H1 (cell line): ENCODE data around the gene NBAS. TPM values are rescaled to one million over a fixed set of nuclear protein-coding genes. Genes with fewer than 3 reads are reported as not detected.

Experiments used
- CTCF ChIA-PET: fragments of 300-600 bp; sonication (Branson Sonifier 250); formaldehyde crosslinking; loops from one replicate; lab custom pipeline; 2021; ENCODE audit not compliant: partially characterized antibody; lab: Charles Lee
- POLR2A ChIA-PET: fragments of 300-600 bp; sonication (Branson Sonifier 250); formaldehyde crosslinking; loops from one replicate; lab custom pipeline; 2021; ENCODE audit warnings: inconsistent platforms; ENCODE audit not compliant: partially characterized antibody; lab: Charles Lee
- DNase-seq, 2 experiments: peaks; one replicate each; pipeline versions ENCODE4 v3.0.0 to v3.0.0-alpha.2; 2010 to 2022; ENCODE audit warnings: low spot score in 2 of 2, low read depth in 1 of 2, mixed read lengths in 1 of 2
- FAIRE-seq: peaks from 2 replicates; lab custom pipeline; 2011; peaks lifted over from hg19 to GRCh38; lab: Jason Lieb, UNC
- H2AFZ ChIP-seq: 2 replicates; pipeline ENCODE4 v1.8.1; 2012; ENCODE audit warnings: low read length, inconsistent platforms
- H2AK5ac ChIP-seq: 2 replicates; pipeline ENCODE4 v1.6.1; 2013; ENCODE audit warnings: low read depth, low read length
- H2BK120ac ChIP-seq: replicated peaks from 2 replicates; pipeline ENCODE3; 2013; ENCODE audit warnings: low read depth, low read length, inconsistent platforms
- H2BK12ac ChIP-seq: 2 replicates; pipeline ENCODE4 v1.6.1; 2013; ENCODE audit warnings: low read depth, low read length
- H2BK15ac ChIP-seq: 2 replicates; pipeline ENCODE4 v1.6.1; 2013; ENCODE audit warnings: low read length
- H2BK20ac ChIP-seq: 2 replicates; pipeline ENCODE4 v1.6.1; 2013; ENCODE audit warnings: low read length
- H2BK5ac ChIP-seq: 2 replicates; pipeline ENCODE4 v1.6.1; 2013; ENCODE audit warnings: low read depth, low read length
- H3K14ac ChIP-seq: 2 replicates; pipeline ENCODE4 v1.6.1; 2013; ENCODE audit warnings: inconsistent platforms; ENCODE audit not compliant: insufficient read length
- H3K18ac ChIP-seq: 2 replicates; pipeline ENCODE4 v1.6.1; 2013; ENCODE audit warnings: low read length; ENCODE audit errors: extremely low read depth
- H3K23ac ChIP-seq: 2 replicates; pipeline ENCODE4 v1.6.1; 2013; ENCODE audit warnings: inconsistent platforms; ENCODE audit not compliant: insufficient read length
- H3K23me2 ChIP-seq: 2 replicates; pipeline ENCODE4 v1.6.1; 2013; ENCODE audit warnings: low read depth, low read length
- H3K27ac ChIP-seq: 2 replicates; pipeline ENCODE4 v1.6.1; 2011; ENCODE audit warnings: low read depth, low read length, inconsistent platforms
- H3K27me3 ChIP-seq, 4 experiments: replicated peaks in 1 of 4; 1 replicate in 1 of 4; 2 replicates in 3 of 4; pipeline versions ENCODE4 v1.6.1 to v1.8.1; 2011 to 2013; ENCODE audit warnings: low read length in 3 of 4, mild to moderate bottlenecking in 3 of 4, inconsistent platforms in 2 of 4, mixed read lengths in 2 of 4, moderate library complexity in 1 of 4; ENCODE audit not compliant: control insufficient read depth in 3 of 4, insufficient read depth in 3 of 4; ENCODE audit errors: extremely low read depth in 1 of 4
- H3K36me3 ChIP-seq, 4 experiments: 2 replicates each; pipeline versions ENCODE4 v1.6.1 to v1.8.1; 2011 to 2013; ENCODE audit warnings: mild to moderate bottlenecking in 4 of 4, low read length in 3 of 4, moderate library complexity in 2 of 4, control low read depth in 1 of 4, inconsistent platforms in 1 of 4; ENCODE audit not compliant: insufficient read depth in 4 of 4, control insufficient read depth in 2 of 4
- H3K4ac ChIP-seq: replicated peaks from 2 replicates; pipeline ENCODE3; 2013; ENCODE audit warnings: low read length, low read depth, mixed read lengths, inconsistent platforms; ENCODE audit not compliant: insufficient read length
- H3K4me1 ChIP-seq, 4 experiments: replicated peaks in 1 of 4; 1 replicate in 1 of 4; 2 replicates in 3 of 4; pipeline versions ENCODE4 v1.6.1 to v1.8.1; 2011 to 2013; ENCODE audit warnings: low read length in 3 of 4, inconsistent platforms in 2 of 4, mixed read lengths in 1 of 4; ENCODE audit not compliant: insufficient read depth in 4 of 4, control insufficient read depth in 3 of 4
- H3K4me2 ChIP-seq, 2 experiments: 2 replicates each; pipeline versions ENCODE4 v1.6.1 to v1.8.1; 2011 to 2013; ENCODE audit warnings: low read depth in 2 of 2, low read length in 2 of 2, control low read depth in 1 of 2, inconsistent platforms in 1 of 2, mild to moderate bottlenecking in 1 of 2; ENCODE audit not compliant: insufficient read depth in 1 of 2
- H3K4me3 ChIP-seq, 4 experiments: fragments of 200-600, 300-600 bp in 1 of 4; sonication (generic), shearing (Covaris generic), sonication (Bioruptor Twin) in 1 of 4; 2 replicates each; pipeline versions ENCODE4 v1.5.1 to v1.8.1; 2011 to 2016; ENCODE audit warnings: low read length in 4 of 4, low read depth in 3 of 4, control low read depth in 2 of 4, inconsistent platforms in 2 of 4, mild to moderate bottlenecking in 2 of 4, mixed read lengths in 1 of 4, moderate library complexity in 1 of 4; ENCODE audit not compliant: insufficient read depth in 2 of 4; ENCODE audit errors: extremely low read depth in 1 of 4
- H3K56ac ChIP-seq: replicated peaks from 2 replicates; pipeline ENCODE3; 2013; ENCODE audit warnings: low read depth, mild to moderate bottlenecking, mixed read lengths, low read length, inconsistent platforms; ENCODE audit not compliant: insufficient read length
- H3K79me1 ChIP-seq: 2 replicates; pipeline ENCODE4 v1.6.1; 2013; ENCODE audit warnings: low read depth, low read length, control low read depth
- H3K79me2 ChIP-seq, 2 experiments: 2 replicates each; pipeline versions ENCODE4 v1.6.1 to v1.8.1; 2012 to 2013; ENCODE audit warnings: low read length in 2 of 2, mild to moderate bottlenecking in 2 of 2, inconsistent platforms in 1 of 2; ENCODE audit not compliant: insufficient read depth in 2 of 2, control insufficient read depth in 1 of 2
- H3K9ac ChIP-seq, 4 experiments: replicated peaks in 1 of 4; 1 replicate in 1 of 4; 2 replicates in 3 of 4; pipeline versions ENCODE4 v1.6.1 to v1.8.1; 2011 to 2013; ENCODE audit warnings: low read depth in 3 of 4, low read length in 3 of 4, control low read depth in 2 of 4, mild to moderate bottlenecking in 2 of 4, moderate library complexity in 2 of 4, inconsistent platforms in 1 of 4; ENCODE audit errors: extremely low read depth in 1 of 4
- H3K9me3 ChIP-seq, 2 experiments: 2 replicates each; pipeline versions ENCODE4 v1.6.1 to v1.8.1; 2012 to 2013; ENCODE audit warnings: mild to moderate bottlenecking in 2 of 2, moderate library complexity in 2 of 2, control low read depth in 1 of 2, inconsistent platforms in 1 of 2, low read depth in 1 of 2, low read length in 1 of 2, mixed read lengths in 1 of 2; ENCODE audit not compliant: insufficient read depth in 2 of 2
- H4K20me1 ChIP-seq, 2 experiments: replicated peaks in 1 of 2; 2 replicates each; pipeline versions ENCODE3 to v1.8.1; 2011 to 2013; ENCODE audit warnings: inconsistent platforms in 2 of 2, low read length in 2 of 2, mild to moderate bottlenecking in 1 of 2; ENCODE audit not compliant: insufficient read depth in 2 of 2, control insufficient read depth in 1 of 2
- H4K5ac ChIP-seq: 2 replicates; pipeline ENCODE4 v1.6.1; 2013; ENCODE audit warnings: low read length, low read depth, mixed read lengths, inconsistent platforms; ENCODE audit not compliant: insufficient read length
- H4K8ac ChIP-seq: 2 replicates; pipeline ENCODE4 v1.8.0; 2013; ENCODE audit warnings: mild to moderate bottlenecking, moderate library complexity, low read length, inconsistent platforms; ENCODE audit not compliant: insufficient read depth; ENCODE audit errors: extremely low read depth
- H4K91ac ChIP-seq: replicated peaks from 2 replicates; pipeline ENCODE3; 2013; ENCODE audit warnings: low read length, mixed read lengths, inconsistent platforms; ENCODE audit not compliant: insufficient read length
- ATF3 ChIP-seq: IDR thresholded peaks from 2 replicates; pipeline ENCODE4 v1.6.1; 2011; ENCODE audit warnings: low read depth, mild to moderate bottlenecking, low read length; ENCODE audit not compliant: insufficient read depth
- BCL11A ChIP-seq, 2 experiments: IDR thresholded peaks; one replicate each; pipeline ENCODE4 v1.6.1; 2011; ENCODE audit warnings: low read depth in 2 of 2, low read length in 2 of 2, mild to moderate bottlenecking in 2 of 2
- BRCA1 ChIP-seq: IDR thresholded peaks from 2 replicates; pipeline ENCODE4 v1.6.1; 2012; ENCODE audit warnings: low read depth, low read length, improper control_type of control experiment
- EZH2 ChIP-seq: fragments of 200-600 bp; sonication (generic); IDR thresholded peaks from 2 replicates; pipeline ENCODE4 v1.7.1; 2012; ENCODE audit warnings: low read depth, mild to moderate bottlenecking, moderate library complexity, low read length, inconsistent platforms; ENCODE audit not compliant: severe bottlenecking
- FOSL1 ChIP-seq: IDR thresholded peaks from 2 replicates; pipeline ENCODE4 v1.6.1; 2011; ENCODE audit warnings: mild to moderate bottlenecking, low read depth, low read length, moderate library complexity; ENCODE audit not compliant: insufficient read depth
- POLR2AphosphoS5 ChIP-seq: IDR thresholded peaks from 2 replicates; pipeline ENCODE4 v1.6.1; 2011; ENCODE audit warnings: low read depth, low read length
- YY1 ChIP-seq: IDR thresholded peaks from 2 replicates; pipeline ENCODE4 v1.6.1; 2011; ENCODE audit warnings: low read depth, mild to moderate bottlenecking, low read length
- WGBS, 2 experiments: shearing (Covaris generic) in 1 of 2; methylation state at CpG; one replicate each; pipeline versions ENCODE4 v1.1.6 to v1.1.7; 2013 to 2015; ENCODE audit warnings: low lambda C conversion rate in 2 of 2, mixed read lengths in 2 of 2, inconsistent platforms in 1 of 2, low coverage in 1 of 2, missing lambda C conversion rate in 1 of 2; ENCODE audit not compliant: insufficient replicate concordance in 2 of 2, insufficient coverage in 1 of 2, insufficient read length in 1 of 2; ENCODE audit errors: extremely low coverage in 1 of 2, missing lambda C conversion rate in 1 of 2; 5-methylcytosine and 5-hydroxymethylcytosine counted together
- polyA plus RNA-seq, 7 experiments: library from polyadenylated mRNA; depleted of rRNA in 3 of 7; stranded (reverse) in 5 of 7; unstranded in 2 of 7; fragments of >200 nt in 5 of 7; fragments of 200-250 nt in 2 of 7; gene quantifications; 1 replicate in 5 of 7; 2 replicates in 1 of 7; 4 replicates in 1 of 7; pipeline versions ENCODE4 v1.2.1 to v1.2.3, GENCODE V29; 2011 to 2013; ENCODE audit warnings: missing spikeins in 2 of 7, mixed read lengths in 2 of 7
- total RNA-seq: library from RNA; stranded (reverse); fragmentation: NEBNext Ultra II Directional; extraction: Animal tissue kit (Norgen Biotek cat#: 25700); gene quantifications from 2 replicates; pipeline ENCODE4 v1.2.1, GENCODE V29; 2021

NBAS gene
- total and polyA plus RNA-seq, 2 of the 8 experiments (the other 6 are each of a cell fraction or from before 2014, with no cell fraction given), result 19.6 to 34.8 TPM

- TF ChIP-seq BRCA1 (no peak), BCL11A (IDR thresholded peaks at IDR 0.05; ENCODE audit: low read depth in 2 of 2, low read length in 2 of 2) (no peak), YY1 (no peak), ATF3 (no peak), FOSL1 (no peak), POLR2AphosphoS5 (no peak), EZH2 (no peak)
- no peak overlapping the region for H3K18ac ChIP-seq
- FAIRE-seq, result no peak
- H3K23ac ChIP-seq, result no peak overlapping the region
- H3K9me3 ChIP-seq, result no peaks in the 10 kb centered on the region
- DNase-seq, result no peak
- H2BK5ac ChIP-seq, result no peak overlapping the region
- H3K4me2 ChIP-seq, result no peak overlapping the region
- no peak overlapping the region for H3K4ac ChIP-seq
- H4K8ac ChIP-seq, result no peak overlapping the region
- no peaks in the 10 kb centered on the region for H3K79me2 ChIP-seq
- no peaks in the 10 kb centered on the region for H3K4me1 ChIP-seq
- no peak overlapping the region for H2BK15ac ChIP-seq
- H3K27ac ChIP-seq, result no peak overlapping the region
- H3K56ac ChIP-seq, result no peak overlapping the region
- H3K14ac ChIP-seq, result no peak overlapping the region
- H3K79me1 ChIP-seq, result no peaks in the 10 kb centered on the region
- H3K36me3 ChIP-seq, result no peaks in the 10 kb centered on the region
- H3K9ac ChIP-seq, result no peak overlapping the region
- no peaks in the 10 kb centered on the region for H3K23me2 ChIP-seq
- H2AFZ ChIP-seq, result no peak overlapping the region
- no peak overlapping the region for H2BK12ac ChIP-seq
- H3K4me3 ChIP-seq, result no peak overlapping the region
- H2AK5ac ChIP-seq, result no peak overlapping the region
- no peak overlapping the region for H2BK120ac ChIP-seq
- POLR2A ChIA-PET, result no interaction called here
- no peaks in the 10 kb centered on the region for H4K20me1 ChIP-seq
- H4K91ac ChIP-seq, result no peak overlapping the region
- no peak overlapping the region for H2BK20ac ChIP-seq
- CTCF ChIA-PET, result interaction anchor here (0.6 to 1.7 kb wide), 6 partner anchors 8 to 439 kb away, joined by 3 to 8 read pairs (median 3); no protein-coding TSS in a partner anchor
- 95% methylated on average over 6 of the region's 6 CpGs; no CpG with 5 or more reads in 1 of the 2 experiments for WGBS, 2 experiments
- H3K27me3 ChIP-seq, result no peaks in the 10 kb centered on the region
- H4K5ac ChIP-seq, result no peak overlapping the region
Observed at GRCh38 chr2:15147591-15147990, 413.5 kb downstream of the NBAS start.
